Esophagus muscularis mucosa (tissue), 4 donors: ENCODE data around the gene EAPP. TPM values are rescaled to one million over a fixed set of nuclear protein-coding genes. Genes with fewer than 3 reads are reported as not detected.

Experiments used
- DNase-seq: peaks from one replicate; pipeline ENCODE4 v3.0.0-alpha.2; 2017; ENCODE audit errors: extremely low spot score
- H3K27ac ChIP-seq, 4 donors: fragments of 200-600 bp; sonication (generic); replicated peaks in 1 of 4; 1 replicate in 3 of 4; 2 replicates in 1 of 4; pipeline ENCODE4 v1.5.1; 2016 to 2019; ENCODE audit warnings: mild to moderate bottlenecking in 1 of 4
- H3K27me3 ChIP-seq, 4 donors: fragments of 200-600 bp; sonication (generic); one replicate each; pipeline versions ENCODE4 v1.5.1 to v1.6.0; 2016 to 2019
- H3K36me3 ChIP-seq, 4 donors: fragments of 200-600 bp; sonication (generic); one replicate each; pipeline ENCODE4 v1.5.1; 2016 to 2019
- H3K4me1 ChIP-seq, 4 donors: fragments of 200-600 bp; sonication (generic); one replicate each; pipeline ENCODE4 v1.5.1; 2016 to 2019
- H3K4me3 ChIP-seq, 4 donors: fragments of 200-600 bp; sonication (generic); 1 replicate in 2 of 4; 2 replicates in 2 of 4; pipeline ENCODE4 v1.5.1; 2016 to 2019; ENCODE audit warnings: mild to moderate bottlenecking in 4 of 4, moderate library complexity in 1 of 4
- H3K9me3 ChIP-seq, 4 donors: fragments of 200-600 bp; sonication (generic); 1 replicate in 3 of 4; 2 replicates in 1 of 4; pipeline ENCODE4 v1.5.1; 2016 to 2019
- EP300 ChIP-seq: sonication (generic); formaldehyde crosslinking; IDR thresholded peaks from one replicate; pipeline ENCODE4 v1.6.1; 2017; ENCODE audit warnings: antibody characterized with exemption
- POLR2A ChIP-seq: fragments of 450-650 bp; IDR thresholded peaks from one replicate; pipeline ENCODE4 v1.6.1; 2017; ENCODE audit warnings: antibody characterized with exemption, moderate library complexity, mild to moderate bottlenecking, low read depth
- POLR2AphosphoS5 ChIP-seq, 2 donors: sonication (generic); formaldehyde crosslinking; IDR thresholded peaks; one replicate each; pipeline ENCODE4 v1.6.1; 2017; ENCODE audit warnings: antibody characterized with exemption in 2 of 2
- WGBS: methylation state at CpG from one replicate; pipeline ENCODE4 v1.1.5; 2018; 5-methylcytosine and 5-hydroxymethylcytosine counted together
- intact Hi-C: fragments of 100-400 bp; cut with DNase I; formaldehyde crosslinking; loops from one replicate; pipeline ENCODE4 v1.15.1; 2023
- total RNA-seq, 4 donors: library from RNA; depleted of rRNA; stranded (reverse); fragments of >200 nt; gene quantifications; one replicate each; pipeline versions ENCODE4 v1.1.0 to v1.2.1, GENCODE V29; 2016
- TF ChIP-seq, protein P1 (sequence below), 3 experiments: fragments of 200-600 bp in 2 of 3; fragments of 450-650 bp in 1 of 3; sonication (generic) in 2 of 3; IDR thresholded peaks; one replicate each; pipeline ENCODE4 v1.5.1; 2017 to 2019; ENCODE audit warnings: antibody characterized with exemption in 3 of 3, mild to moderate bottlenecking in 2 of 3, moderate library complexity in 1 of 3

The EAPP gene
- total RNA-seq, 4 donors from 2014 or later = 24.1 to 33.8 (median 30.4) TPM

DNA sequence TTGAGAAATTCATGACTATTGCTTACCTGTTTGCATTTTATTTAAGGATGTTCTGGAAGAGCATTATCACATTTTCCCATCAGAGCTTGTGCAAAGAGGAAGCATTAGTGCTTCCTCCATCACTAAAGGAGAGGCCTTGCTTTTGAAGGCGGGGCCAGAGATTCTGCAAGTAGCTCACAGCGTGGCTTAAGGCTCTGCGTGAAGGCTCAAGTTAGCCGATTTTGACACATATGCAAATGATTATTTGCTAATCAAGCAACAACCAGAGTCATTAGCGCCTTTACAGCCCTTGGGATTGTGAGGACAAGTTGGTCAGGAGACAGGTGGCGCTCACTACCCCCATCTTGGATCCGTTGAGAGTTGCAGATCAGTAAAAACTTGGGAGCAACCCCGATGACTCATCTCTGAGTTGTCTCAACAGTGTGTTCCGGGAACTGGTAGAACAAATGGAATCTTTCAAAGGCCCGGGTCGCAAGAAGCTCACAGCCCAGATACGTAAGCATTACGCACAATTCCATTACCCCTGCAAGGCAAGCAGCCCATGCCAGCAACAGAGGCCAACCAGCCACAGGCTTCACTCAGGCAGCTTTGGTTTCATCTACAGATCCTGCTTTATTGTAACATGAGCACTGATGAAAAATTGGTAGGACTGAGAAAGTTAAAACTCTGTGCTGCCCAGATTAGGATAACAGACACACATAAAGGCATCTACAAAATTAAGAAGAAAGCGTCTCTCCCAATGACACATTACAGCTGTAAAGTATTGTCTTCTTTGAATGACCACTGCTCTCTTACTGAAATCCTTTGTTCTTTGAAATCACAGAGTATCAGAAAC lies 42.6 kb downstream of the EAPP start:
- peak overlapping the region; percentile 78 to 89 (median 84) for H3K27ac ChIP-seq
- TF ChIP-seq POLR2AphosphoS5 (IDR thresholded peaks at IDR 0.05) (peak; percentile 90 to 93), EP300 (peak; percentile 76), POLR2A (no peak)
- TF ChIP-seq, protein P1, sequence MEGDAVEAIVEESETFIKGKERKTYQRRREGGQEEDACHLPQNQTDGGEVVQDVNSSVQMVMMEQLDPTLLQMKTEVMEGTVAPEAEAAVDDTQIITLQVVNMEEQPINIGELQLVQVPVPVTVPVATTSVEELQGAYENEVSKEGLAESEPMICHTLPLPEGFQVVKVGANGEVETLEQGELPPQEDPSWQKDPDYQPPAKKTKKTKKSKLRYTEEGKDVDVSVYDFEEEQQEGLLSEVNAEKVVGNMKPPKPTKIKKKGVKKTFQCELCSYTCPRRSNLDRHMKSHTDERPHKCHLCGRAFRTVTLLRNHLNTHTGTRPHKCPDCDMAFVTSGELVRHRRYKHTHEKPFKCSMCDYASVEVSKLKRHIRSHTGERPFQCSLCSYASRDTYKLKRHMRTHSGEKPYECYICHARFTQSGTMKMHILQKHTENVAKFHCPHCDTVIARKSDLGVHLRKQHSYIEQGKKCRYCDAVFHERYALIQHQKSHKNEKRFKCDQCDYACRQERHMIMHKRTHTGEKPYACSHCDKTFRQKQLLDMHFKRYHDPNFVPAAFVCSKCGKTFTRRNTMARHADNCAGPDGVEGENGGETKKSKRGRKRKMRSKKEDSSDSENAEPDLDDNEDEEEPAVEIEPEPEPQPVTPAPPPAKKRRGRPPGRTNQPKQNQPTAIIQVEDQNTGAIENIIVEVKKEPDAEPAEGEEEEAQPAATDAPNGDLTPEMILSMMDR (IDR thresholded peaks at IDR 0.05) = peak; percentile 6 to 37 (median 34)
- H3K36me3 ChIP-seq = no peaks in the 10 kb centered on the region
- no peaks in the 10 kb centered on the region for H3K27me3 ChIP-seq
- peak; percentile 96 for DNase-seq
- 28% methylated on average over 8 of the region's 14 CpGs for WGBS
- peak overlapping the region in 2 of 4 donors; percentile 10 to 27 for H3K4me3 ChIP-seq
- intact Hi-C loops = loop anchor here (2.0 to 10.0 kb wide), 2 partner anchors 34 to 132 kb away; partner anchors contain the start of gene SPTSSA
- H3K9me3 ChIP-seq = no peaks in the 10 kb centered on the region
- H3K4me1 ChIP-seq = peaks cover 4 to 24% (median 21%) of the 10 kb centered on the region in 4 donors

DNA sequence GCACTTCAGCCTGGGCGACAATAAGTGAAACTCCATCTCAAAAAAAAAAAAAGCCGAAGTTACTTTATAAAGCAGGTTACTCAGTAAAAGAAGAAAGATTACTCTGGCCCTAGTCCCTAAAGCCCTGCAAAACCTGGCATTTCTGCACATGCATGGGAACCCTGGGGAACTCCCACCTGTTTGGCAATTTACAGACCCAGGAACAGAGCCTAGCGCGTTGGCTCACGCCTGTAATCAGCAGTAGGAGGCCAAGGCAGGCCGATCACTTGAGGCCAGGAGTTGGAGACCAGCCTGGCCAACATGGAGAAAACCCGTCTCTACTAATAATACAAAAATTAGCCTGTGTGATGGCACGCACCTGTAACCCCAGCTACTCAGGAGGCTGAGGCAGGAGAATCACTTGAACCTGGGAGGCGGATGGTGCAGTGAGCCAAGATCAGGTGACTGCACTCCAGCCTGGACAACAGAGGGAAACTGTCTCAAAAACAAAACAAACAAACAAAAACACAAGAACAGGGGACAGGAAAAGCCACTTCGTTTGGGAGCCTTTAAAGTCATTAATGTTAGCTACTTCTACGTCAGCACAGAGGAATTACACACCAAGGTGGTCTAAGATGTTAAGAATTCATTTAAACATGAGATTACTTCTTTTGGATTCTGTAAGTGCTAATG lies 43.4 kb downstream of the EAPP start:
- Histone ChIP-seq H3K4me3 (no peak overlapping the region), H3K36me3 (no peaks in the 10 kb centered on the region), H3K27ac (peak overlapping the region; percentile 78 to 89 (median 84)), H3K9me3 (no peaks in the 10 kb centered on the region), H3K4me1 (peaks cover 4 to 24% (median 21%) of the 10 kb centered on the region in 4 donors), H3K27me3 (no peaks in the 10 kb centered on the region)
- intact Hi-C loops = loop anchor here (2.0 to 10.0 kb wide), 2 partner anchors 33 to 131 kb away; partner anchors contain the start of gene SPTSSA
- WGBS = 92% methylated on average over 9 of the region's 11 CpGs
- TF ChIP-seq POLR2A (no peak), EP300 (no peak), POLR2AphosphoS5 (IDR thresholded peaks at IDR 0.05) (no peak)
- TF ChIP-seq, protein P1 (IDR thresholded peaks at IDR 0.05) = no peak
- no peak for DNase-seq

DNA sequence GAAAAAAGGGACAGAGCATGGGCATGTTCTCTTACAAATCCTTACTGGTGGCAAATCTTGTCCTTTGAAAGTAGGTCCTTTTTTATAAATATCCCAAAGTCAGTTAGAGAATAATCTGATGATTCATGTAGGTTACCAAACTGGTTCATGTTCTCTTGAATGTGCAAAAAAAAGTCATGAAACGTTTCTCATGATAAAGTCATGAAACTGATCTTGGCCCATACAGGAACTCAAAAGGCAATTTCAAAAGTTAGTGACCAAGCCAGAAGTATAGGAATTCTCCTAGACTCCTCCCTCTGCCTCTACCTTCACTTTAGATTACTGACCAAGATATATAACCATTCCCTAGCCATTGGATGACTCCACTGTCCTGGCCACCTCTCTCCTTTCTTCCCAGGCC lies 50.2 kb downstream of the EAPP start:
- TF ChIP-seq POLR2AphosphoS5 (IDR thresholded peaks at IDR 0.05) = no peak
- intact Hi-C loops = no loop called here
- Histone ChIP-seq H3K9me3 (no peaks in the 10 kb centered on the region), H3K27ac (no peak overlapping the region), H3K4me1 (no peaks in the 10 kb centered on the region), H3K27me3 (no peaks in the 10 kb centered on the region), H3K36me3 (no peaks in the 10 kb centered on the region), H3K4me3 (no peak overlapping the region)
- no peak for DNase-seq
- 44% methylated on average over 1 of the region's 1 CpG for WGBS

DNA sequence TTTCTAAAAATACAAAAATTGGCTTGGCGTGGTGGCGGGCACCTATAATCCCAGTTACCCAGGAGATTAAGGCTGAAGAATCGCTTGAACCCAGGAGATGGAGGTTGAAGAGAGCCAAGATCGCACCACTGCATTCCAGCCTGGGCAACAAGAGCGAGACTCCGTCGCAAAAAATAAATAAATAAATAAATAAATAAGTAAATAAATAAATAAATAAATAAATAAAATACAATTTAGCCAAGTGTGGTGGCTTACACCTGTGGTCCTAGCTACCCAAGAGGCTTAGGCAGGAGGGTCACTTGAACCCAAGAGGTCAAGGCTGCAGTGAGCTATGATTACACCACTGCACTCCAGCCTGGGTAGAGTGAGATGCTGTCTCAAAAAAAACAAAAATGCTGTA lies 51.0 kb downstream of the EAPP start:
- intact Hi-C loops = no loop called here

More for the DNA sequence above, 51.0 kb downstream of the EAPP start:
- Histone ChIP-seq H3K27me3 (no peaks in the 10 kb centered on the region), H3K36me3 (no peaks in the 10 kb centered on the region), H3K4me3 (no peak overlapping the region), H3K9me3 (no peaks in the 10 kb centered on the region), H3K4me1 (no peaks in the 10 kb centered on the region), H3K27ac (no peak overlapping the region)
- TF ChIP-seq, protein P1 (IDR thresholded peaks at IDR 0.05) = no peak
- TF ChIP-seq EP300 (no peak), POLR2A (no peak), POLR2AphosphoS5 (IDR thresholded peaks at IDR 0.05) (no peak)
- WGBS = 97% methylated on average over 7 of the region's 7 CpGs
- no peak for DNase-seq
